ENCODE data around the gene ARMC2.

Gene ARMC2

DNA sequence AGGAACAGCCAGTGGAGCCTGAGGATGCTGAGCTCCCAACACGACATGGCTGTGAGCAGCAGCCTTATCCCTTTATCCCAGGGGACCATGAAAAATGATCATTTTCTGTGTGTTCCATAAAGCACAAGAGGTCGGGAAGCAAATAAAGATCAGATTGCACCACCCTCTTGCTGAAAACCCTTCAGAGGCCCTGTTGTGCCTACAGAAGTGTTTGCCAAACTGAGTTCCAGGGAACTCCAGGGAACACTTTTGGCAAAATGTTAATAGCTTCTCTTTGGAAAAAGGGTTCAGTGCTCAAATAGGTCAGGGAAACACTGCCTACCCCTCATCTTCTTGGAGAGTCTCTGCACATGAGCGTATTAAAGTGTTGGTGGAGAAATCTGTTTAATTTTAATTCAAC lies 24.4 kb downstream of the ARMC2 start:
- 86% methylated on average over 2 of the region's 3 CpGs for WGBS
- no peaks in the 10 kb centered on the region for H3K9me3 ChIP-seq (ENCODE audit: insufficient read depth, low read depth, low read length)
- peaks cover 27% of the 10 kb centered on the region for H3K4me1 ChIP-seq (ENCODE audit: insufficient read depth, low read length)
- peak overlapping the region; percentile 10; the same call in 1 of the 2 replicates for H3K9ac ChIP-seq (ENCODE audit: low read depth, low read length)
- H3K27ac ChIP-seq (ENCODE audit: low read depth, low read length), result no peak overlapping the region
- no peak overlapping the region for H3K4me3 ChIP-seq (ENCODE audit: low read length)
- H3K27me3 ChIP-seq (ENCODE audit: insufficient read depth, low read length), result no peaks in the 10 kb centered on the region
- no peaks in the 10 kb centered on the region; the same call in 1 of the 2 replicates for H3K36me3 ChIP-seq (ENCODE audit: insufficient read depth, low read length)

DNA sequence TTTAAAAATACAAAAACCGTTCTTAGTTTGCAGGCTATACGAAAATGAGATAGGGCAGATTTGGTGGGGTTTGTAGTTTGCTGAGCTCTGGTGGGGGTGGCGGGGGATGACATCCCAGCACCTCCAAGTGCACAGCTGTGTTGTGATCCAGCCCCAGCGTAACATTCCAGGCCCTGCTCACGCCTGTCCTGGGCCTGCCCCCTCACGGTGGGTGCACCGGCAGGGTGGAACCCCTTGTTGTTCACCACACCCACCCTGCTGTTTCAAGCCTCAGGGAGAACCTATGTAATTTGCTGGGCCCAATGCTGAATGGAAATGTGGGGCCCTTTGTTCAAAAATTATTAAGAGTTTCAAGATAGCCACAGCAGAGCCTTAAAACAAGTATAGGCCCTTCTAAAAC lies 25.0 kb downstream of the ARMC2 start:
- Histone ChIP-seq H3K9ac (ENCODE audit: low read depth, low read length) (no peak overlapping the region), H3K4me3 (ENCODE audit: low read length) (no peak overlapping the region), H3K4me1 (ENCODE audit: insufficient read depth, low read length) (peaks cover 27% of the 10 kb centered on the region), H3K27ac (ENCODE audit: low read depth, low read length) (peak overlapping the region; percentile 28; the same call in 1 of the 2 replicates), H3K9me3 (ENCODE audit: insufficient read depth, low read depth, low read length) (no peaks in the 10 kb centered on the region), H3K36me3 (ENCODE audit: insufficient read depth, low read length) (no peaks in the 10 kb centered on the region; the same call in 1 of the 2 replicates), H3K27me3 (ENCODE audit: insufficient read depth, low read length) (no peaks in the 10 kb centered on the region)
- 70% methylated on average over 7 of the region's 7 CpGs for WGBS

DNA sequence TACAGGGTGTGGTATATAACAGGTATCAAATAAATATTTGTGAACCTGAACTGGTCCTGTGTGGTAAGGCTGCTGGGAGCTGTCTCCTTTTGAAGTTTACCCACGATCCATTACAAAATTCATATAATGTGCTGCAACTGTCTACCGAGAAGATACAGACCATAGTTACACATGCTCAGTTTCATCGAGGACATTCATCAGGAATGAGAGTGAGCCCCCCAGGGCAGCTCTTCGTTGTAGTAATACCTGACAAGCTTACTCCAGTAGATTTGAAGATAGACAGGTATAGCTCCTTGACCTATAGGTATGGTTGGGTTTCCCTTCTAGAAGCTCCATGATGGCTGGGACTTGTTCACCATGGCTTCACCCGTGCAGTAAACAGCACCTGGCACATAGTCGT lies 25.7 kb downstream of the ARMC2 start:
- H3K27ac ChIP-seq (ENCODE audit: low read depth, low read length), result no peak overlapping the region; the same call in 1 of the 2 replicates
- 90% methylated on average over 6 of the region's 6 CpGs for WGBS
- H3K9me3 ChIP-seq (ENCODE audit: insufficient read depth, low read depth, low read length), result no peaks in the 10 kb centered on the region
- H3K9ac ChIP-seq (ENCODE audit: low read depth, low read length), result no peak overlapping the region
- H3K4me3 ChIP-seq (ENCODE audit: low read length), result no peak overlapping the region
- peaks cover 27% of the 10 kb centered on the region for H3K4me1 ChIP-seq (ENCODE audit: insufficient read depth, low read length)
- no peaks in the 10 kb centered on the region for H3K27me3 ChIP-seq (ENCODE audit: insufficient read depth, low read length)
- no peaks in the 10 kb centered on the region; the same call in 1 of the 2 replicates for H3K36me3 ChIP-seq (ENCODE audit: insufficient read depth, low read length)

DNA sequence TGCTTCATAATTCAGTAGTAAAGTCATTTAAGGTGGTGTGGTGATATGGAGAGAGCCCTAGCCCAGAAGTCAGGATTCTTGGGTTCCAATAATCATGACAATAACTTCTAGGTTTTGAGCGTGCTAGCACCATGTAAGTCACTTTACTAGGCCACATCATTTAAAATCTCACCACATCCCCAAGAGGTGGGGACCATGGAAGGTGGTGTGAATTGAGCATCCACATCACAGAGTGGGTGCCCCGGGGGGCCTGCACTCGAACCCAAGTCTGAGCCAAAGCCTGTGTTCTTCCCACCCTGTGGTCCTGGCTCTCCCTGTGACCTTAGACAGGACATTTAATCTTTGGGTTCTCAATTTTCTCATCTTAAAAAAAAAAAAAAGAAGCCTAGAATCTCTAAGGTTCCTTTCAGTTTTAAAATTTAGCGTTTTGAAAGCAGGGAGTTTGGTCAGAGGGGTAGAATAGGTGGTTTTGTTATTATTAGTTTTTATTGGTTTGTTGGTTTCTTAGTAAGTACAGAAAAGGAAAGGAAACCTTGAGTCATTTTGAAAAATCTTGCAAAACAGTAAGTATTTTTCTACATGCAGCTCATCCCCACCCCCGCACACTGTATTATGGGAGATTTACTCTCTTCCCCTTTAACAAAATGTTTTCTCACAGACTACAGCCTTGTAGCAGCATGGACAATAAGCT lies 26.4 kb downstream of the ARMC2 start:
- no peaks in the 10 kb centered on the region for H3K9me3 ChIP-seq (ENCODE audit: insufficient read depth, low read depth, low read length)
- no peak overlapping the region for H3K4me3 ChIP-seq (ENCODE audit: low read length)
- WGBS, result 88% methylated on average over 5 of the region's 5 CpGs
- H3K9ac ChIP-seq (ENCODE audit: low read depth, low read length), result no peak overlapping the region
- H3K4me1 ChIP-seq (ENCODE audit: insufficient read depth, low read length), result peaks cover 27% of the 10 kb centered on the region
- H3K36me3 ChIP-seq (ENCODE audit: insufficient read depth, low read length), result no peaks in the 10 kb centered on the region; the same call in 1 of the 2 replicates
- H3K27me3 ChIP-seq (ENCODE audit: insufficient read depth, low read length), result no peaks in the 10 kb centered on the region
- H3K27ac ChIP-seq (ENCODE audit: low read depth, low read length), result no peak overlapping the region

DNA sequence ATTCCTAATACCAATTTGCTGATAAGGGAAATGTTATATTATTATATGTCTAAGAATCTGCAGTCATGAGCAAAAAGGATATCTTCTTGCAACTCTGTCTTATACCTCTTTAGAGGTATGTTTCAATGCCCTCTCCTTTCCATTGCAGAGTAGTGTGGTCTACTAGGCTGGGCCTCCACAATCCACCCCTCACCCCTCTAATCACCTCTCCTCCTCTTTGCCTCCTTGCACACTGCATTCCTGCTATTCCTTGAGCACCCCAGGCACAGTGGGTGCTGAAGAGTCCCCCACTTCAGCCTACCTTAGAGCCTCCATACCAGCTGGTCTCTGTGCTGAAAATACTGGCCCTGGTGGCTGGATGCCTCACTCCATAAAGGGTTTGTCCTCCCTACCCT lies 26.9 kb downstream of the ARMC2 start:
- H3K27ac ChIP-seq (ENCODE audit: low read depth, low read length), result no peak overlapping the region
- peaks cover 27% of the 10 kb centered on the region for H3K4me1 ChIP-seq (ENCODE audit: insufficient read depth, low read length)
- H3K27me3 ChIP-seq (ENCODE audit: insufficient read depth, low read length), result no peaks in the 10 kb centered on the region
- no peaks in the 10 kb centered on the region for H3K36me3 ChIP-seq (ENCODE audit: insufficient read depth, low read length)
- H3K9ac ChIP-seq (ENCODE audit: low read depth, low read length), result no peak overlapping the region
- no peaks in the 10 kb centered on the region for H3K9me3 ChIP-seq (ENCODE audit: insufficient read depth, low read depth, low read length)
- no peak overlapping the region for H3K4me3 ChIP-seq (ENCODE audit: low read length)

DNA sequence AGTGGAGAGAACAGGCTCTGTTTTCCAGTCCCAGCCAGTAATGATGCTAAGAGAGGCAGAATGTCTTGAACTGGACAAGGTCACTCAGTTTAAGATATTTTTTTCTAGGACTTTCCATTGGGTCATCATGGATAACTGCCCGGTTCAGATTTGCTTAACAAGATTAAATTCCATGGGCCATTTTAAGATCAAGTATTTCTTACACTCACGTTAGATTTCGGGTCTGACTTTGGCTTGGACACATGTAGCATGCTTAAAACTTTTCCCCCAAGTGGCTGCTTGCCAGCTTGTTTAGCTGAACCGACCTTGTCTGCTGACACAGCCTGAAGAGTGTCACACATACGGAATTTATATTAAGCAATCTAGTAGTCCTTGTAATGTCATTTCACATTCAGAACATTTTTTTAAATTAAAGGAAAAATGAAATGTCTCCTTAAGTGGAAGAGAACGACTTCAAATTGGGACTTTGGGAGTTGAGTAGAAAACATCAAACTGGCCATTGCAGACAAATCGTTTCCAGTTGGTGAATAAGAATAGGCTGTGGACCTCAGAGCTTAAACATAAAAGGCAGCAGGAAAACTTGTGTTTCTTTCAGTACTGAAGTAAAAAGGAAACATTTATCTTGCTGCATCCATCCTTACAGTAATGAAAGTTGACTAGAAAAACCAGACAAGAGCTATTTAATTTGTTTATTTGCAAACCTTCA lies 29.0 kb downstream of the ARMC2 start:
- H3K36me3 ChIP-seq (ENCODE audit: insufficient read depth, low read length), result no peaks in the 10 kb centered on the region
- peaks cover 21% of the 10 kb centered on the region for H3K4me1 ChIP-seq (ENCODE audit: insufficient read depth, low read length)
- H3K4me3 ChIP-seq (ENCODE audit: low read length), result no peak overlapping the region
- no peak overlapping the region for H3K27ac ChIP-seq (ENCODE audit: low read depth, low read length)
- no peaks in the 10 kb centered on the region for H3K9me3 ChIP-seq (ENCODE audit: insufficient read depth, low read depth, low read length)
- H3K27me3 ChIP-seq (ENCODE audit: insufficient read depth, low read length), result no peaks in the 10 kb centered on the region
- WGBS, result 81% methylated on average over 7 of the region's 7 CpGs
- no peak overlapping the region for H3K9ac ChIP-seq (ENCODE audit: low read depth, low read length)

DNA sequence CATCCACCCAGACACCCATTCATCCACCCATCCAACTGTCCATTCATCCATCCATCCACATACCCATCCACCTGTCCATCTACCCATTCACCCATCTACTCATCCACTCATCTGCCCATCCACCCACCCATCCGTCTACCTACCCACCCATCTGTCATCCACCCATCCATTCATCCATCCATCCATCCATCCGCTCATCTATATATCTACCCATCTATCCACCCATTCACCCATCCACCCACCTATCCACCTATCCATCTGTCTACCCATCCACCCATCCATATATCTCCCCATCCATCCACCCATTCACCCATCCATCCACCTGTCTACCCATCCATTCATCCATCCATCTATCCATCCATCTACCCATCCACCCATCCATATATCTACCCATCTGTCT lies 30.7 kb downstream of the ARMC2 start:
- WGBS, result 90% methylated on average over 2 of the region's 2 CpGs
- no peak overlapping the region for H3K4me3 ChIP-seq (ENCODE audit: low read length)
- H3K36me3 ChIP-seq (ENCODE audit: insufficient read depth, low read length), result no peaks in the 10 kb centered on the region
- H3K27me3 ChIP-seq (ENCODE audit: insufficient read depth, low read length), result no peaks in the 10 kb centered on the region
- peaks cover 6% of the 10 kb centered on the region for H3K4me1 ChIP-seq (ENCODE audit: insufficient read depth, low read length)
- H3K9me3 ChIP-seq (ENCODE audit: insufficient read depth, low read depth, low read length), result no peaks in the 10 kb centered on the region
- no peak overlapping the region for H3K27ac ChIP-seq (ENCODE audit: low read depth, low read length)
- H3K9ac ChIP-seq (ENCODE audit: low read depth, low read length), result no peak overlapping the region

DNA sequence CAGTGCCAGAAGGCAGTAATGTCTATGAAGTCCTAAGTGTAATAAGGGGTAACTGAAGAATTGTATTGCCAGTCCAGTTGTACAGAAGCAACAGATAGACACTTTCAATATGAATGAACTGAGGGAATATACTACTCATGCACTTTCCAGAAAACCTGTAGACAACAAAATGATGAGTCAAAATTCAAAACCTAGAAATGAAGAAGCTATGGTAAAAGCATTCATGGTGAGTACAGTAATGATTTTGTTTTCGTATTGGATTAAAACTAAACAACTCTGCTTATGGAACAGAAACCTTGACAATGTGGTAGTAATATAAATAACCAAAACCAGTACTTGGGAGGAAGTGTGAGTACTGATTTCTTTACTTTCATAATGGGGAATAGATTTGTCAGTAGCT lies 35.0 kb downstream of the ARMC2 start:
- Histone ChIP-seq H3K27me3 (ENCODE audit: insufficient read depth, low read length) (no peaks in the 10 kb centered on the region), H3K9me3 (ENCODE audit: insufficient read depth, low read depth, low read length) (no peaks in the 10 kb centered on the region), H3K36me3 (ENCODE audit: insufficient read depth, low read length) (no peaks in the 10 kb centered on the region), H3K4me1 (ENCODE audit: insufficient read depth, low read length) (peaks cover 5% of the 10 kb centered on the region; the same call in 1 of the 2 replicates), H3K9ac (ENCODE audit: low read depth, low read length) (no peak overlapping the region), H3K27ac (ENCODE audit: low read depth, low read length) (no peak overlapping the region), H3K4me3 (ENCODE audit: low read length) (no peak overlapping the region)
- WGBS, result 83% methylated on average over 1 of the region's 1 CpG

DNA sequence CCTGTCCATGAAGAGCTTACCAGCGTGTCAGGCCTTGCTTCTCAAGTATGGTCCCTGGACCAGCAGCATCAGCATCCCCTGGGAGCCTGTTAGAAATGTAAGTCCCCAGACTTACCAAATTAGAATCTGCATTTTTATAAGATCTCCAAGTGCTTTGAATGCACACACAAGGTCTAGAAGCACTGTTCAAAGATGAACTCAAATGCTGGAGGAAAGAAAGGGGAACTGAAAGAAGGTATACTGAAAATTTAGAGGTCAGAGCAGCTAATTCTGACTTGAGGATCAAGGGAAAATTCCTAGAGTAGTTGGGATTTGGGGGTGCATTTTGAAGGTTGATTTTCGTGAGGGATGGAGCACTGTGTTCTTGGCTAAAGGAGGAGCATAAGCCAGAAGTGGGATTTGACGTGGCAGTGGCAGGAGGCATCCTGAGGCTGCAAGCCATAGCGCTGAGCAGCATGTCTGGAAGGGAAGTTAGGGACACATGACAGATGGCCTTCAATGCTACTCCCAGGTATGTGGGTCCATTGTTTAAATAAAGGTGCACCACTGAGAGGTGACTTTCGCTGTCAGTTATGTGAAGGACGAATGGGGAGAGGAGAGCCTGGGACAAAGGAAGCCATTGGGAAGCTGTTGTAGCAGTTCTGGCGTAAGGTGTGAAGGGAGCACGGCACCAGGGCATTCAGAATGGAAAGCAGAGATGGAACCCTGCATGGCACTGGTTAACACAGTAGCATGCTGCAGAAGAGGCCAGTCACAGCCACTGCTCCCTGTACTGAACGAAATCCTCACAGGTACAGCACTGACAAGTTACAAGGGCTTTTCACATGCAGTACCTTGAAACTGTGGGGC lies 36.2 kb downstream of the ARMC2 start:
- no peaks in the 10 kb centered on the region for H3K9me3 ChIP-seq (ENCODE audit: insufficient read depth, low read depth, low read length)
- H3K4me1 ChIP-seq (ENCODE audit: insufficient read depth, low read length), result peaks cover 5% of the 10 kb centered on the region; the same call in 1 of the 2 replicates
- no peaks in the 10 kb centered on the region for H3K36me3 ChIP-seq (ENCODE audit: insufficient read depth, low read length)
- no peaks in the 10 kb centered on the region for H3K27me3 ChIP-seq (ENCODE audit: insufficient read depth, low read length)
- no peak overlapping the region for H3K9ac ChIP-seq (ENCODE audit: low read depth, low read length)
- no peak overlapping the region for H3K27ac ChIP-seq (ENCODE audit: low read depth, low read length)
- no peak overlapping the region for H3K4me3 ChIP-seq (ENCODE audit: low read length)
- WGBS, result 87% methylated on average over 9 of the region's 9 CpGs

DNA sequence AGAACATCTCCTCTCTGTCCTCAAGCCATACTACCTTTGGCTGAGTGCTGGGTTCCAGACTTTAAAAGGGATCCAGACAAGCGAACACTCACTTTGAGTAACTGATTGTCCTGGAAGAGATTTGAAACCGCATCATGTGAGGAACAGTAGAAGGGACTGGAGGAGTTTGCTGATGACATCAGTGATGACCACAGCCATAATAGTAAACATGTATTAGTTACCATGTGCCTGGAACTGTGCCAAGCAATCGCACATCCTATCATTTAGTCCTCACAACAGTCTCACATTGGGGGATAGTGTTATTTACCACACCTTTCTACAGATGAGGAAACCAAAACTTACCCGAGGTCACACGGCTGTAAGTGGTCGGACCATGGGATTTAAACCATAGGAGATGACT lies 39.8 kb downstream of the ARMC2 start:
- Histone ChIP-seq H3K4me1 (ENCODE audit: insufficient read depth, low read length) (no peaks in the 10 kb centered on the region), H3K9me3 (ENCODE audit: insufficient read depth, low read depth, low read length) (no peaks in the 10 kb centered on the region), H3K27me3 (ENCODE audit: insufficient read depth, low read length) (no peaks in the 10 kb centered on the region), H3K27ac (ENCODE audit: low read depth, low read length) (no peak overlapping the region), H3K36me3 (ENCODE audit: insufficient read depth, low read length) (no peaks in the 10 kb centered on the region), H3K4me3 (ENCODE audit: low read length) (no peak overlapping the region), H3K9ac (ENCODE audit: low read depth, low read length) (no peak overlapping the region)
- WGBS, result 97% methylated on average over 6 of the region's 6 CpGs

DNA sequence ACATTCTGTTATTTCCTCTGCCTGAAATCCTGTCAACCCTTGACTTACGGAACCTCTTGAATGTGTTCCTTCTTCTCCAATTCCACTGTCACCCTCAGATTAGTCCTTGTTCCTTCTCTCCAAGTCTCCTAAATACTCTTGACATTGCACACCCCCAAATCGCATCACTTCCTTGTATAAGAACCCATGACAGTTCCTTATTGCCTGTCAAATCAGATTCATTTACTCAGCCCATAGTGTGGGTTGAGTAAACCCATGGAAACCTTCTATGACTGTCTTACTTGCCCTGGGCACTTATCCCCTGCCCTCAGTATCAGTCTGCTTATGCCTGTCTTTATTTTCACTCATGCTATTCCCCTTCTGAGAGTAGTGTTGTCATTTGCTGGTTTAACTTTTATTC lies 40.5 kb downstream of the ARMC2 start:
- 94% methylated on average over 2 of the region's 2 CpGs for WGBS
- no peak overlapping the region for H3K9ac ChIP-seq (ENCODE audit: low read depth, low read length)
- no peak overlapping the region for H3K4me3 ChIP-seq (ENCODE audit: low read length)
- no peaks in the 10 kb centered on the region for H3K9me3 ChIP-seq (ENCODE audit: insufficient read depth, low read depth, low read length)
- H3K27ac ChIP-seq (ENCODE audit: low read depth, low read length), result no peak overlapping the region
- no peaks in the 10 kb centered on the region for H3K36me3 ChIP-seq (ENCODE audit: insufficient read depth, low read length)
- no peaks in the 10 kb centered on the region for H3K27me3 ChIP-seq (ENCODE audit: insufficient read depth, low read length)
- no peaks in the 10 kb centered on the region for H3K4me1 ChIP-seq (ENCODE audit: insufficient read depth, low read length)
